GM12891 (cell line): ENCODE measurements around the gene DIS3L2.

ENCODE experiments used
- PAX5 ChIP-seq: IDR thresholded peaks from 2 replicates; pipeline ENCODE4 v1.6.1; 2011; ENCODE audit warnings: low read length, moderate library complexity, mild to moderate bottlenecking; ENCODE audit not compliant: insufficient read depth, severe bottlenecking
- POLR2A ChIP-seq: IDR thresholded peaks from 2 replicates; pipeline ENCODE4 v1.6.1; 2011; ENCODE audit warnings: low read depth, low read length, control low read depth
- POLR2AphosphoS5 ChIP-seq: IDR thresholded peaks from 2 replicates; pipeline ENCODE4 v1.6.1; 2011; ENCODE audit warnings: low read depth, low read length, control low read depth
- POU2F2 ChIP-seq: IDR thresholded peaks from 2 replicates; pipeline ENCODE4 v1.6.1; 2011; ENCODE audit warnings: low read depth, mild to moderate bottlenecking, control low read depth, low read length, moderate library complexity
- SPI1 ChIP-seq: IDR thresholded peaks from 2 replicates; pipeline ENCODE4 v1.6.1; 2011; ENCODE audit warnings: low read depth, low read length, control low read depth
- TAF1 ChIP-seq: IDR thresholded peaks from 2 replicates; pipeline ENCODE4 v1.6.1; 2011; ENCODE audit warnings: low read depth, low read length, control low read depth

GRCh38 chr2:232309592-232309991, 348.1 kb downstream of the DIS3L2 start:
- no peak for TF ChIP-seq POLR2A
- no peak for TF ChIP-seq POLR2AphosphoS5
- TF ChIP-seq TAF1, result no peak
- TF ChIP-seq POU2F2, result no peak
- no peak for TF ChIP-seq PAX5
- TF ChIP-seq SPI1, result no peak
